GM12801 (cell line): ENCODE results near the gene SAMD1.

Experiments
- CTCF ChIP-seq: IDR thresholded peaks from one replicate; pipeline ENCODE4 v1.5.1; 2011; ENCODE audit warnings: control low read depth; ENCODE audit not compliant: insufficient read length; ENCODE audit errors: extremely low read depth

SAMD1 gene

GRCh38 chr19:14091813-14092462 is 1.4 kb upstream of the SAMD1 start:
- no peak for TF ChIP-seq CTCF

- TF ChIP-seq CTCF = no peak
Observed at GRCh38 chr19:14091081-14091812, 696 bp upstream of the SAMD1 start.

GRCh38 chr19:14089662-14090508 is 666 bp downstream of the SAMD1 start:
- TF ChIP-seq CTCF = no peak

- TF ChIP-seq CTCF = no peak
Observed at GRCh38 chr19:14089412-14089661, 1.2 kb downstream of the SAMD1 start.

GRCh38 chr19:14088634-14089411 is 1.7 kb downstream of the SAMD1 start:
- TF ChIP-seq CTCF = no peak

GRCh38 chr19:14086098-14086497 is 4.5 kb downstream of the SAMD1 start:
- TF ChIP-seq CTCF = no peak

- TF ChIP-seq CTCF = no peak
Observed at GRCh38 chr19:14085309-14085995, 5.1 kb downstream of the SAMD1 start, which contains the start of gene C19orf67. Gene C19orf67 (minus strand): TSS chr19:14085783. CDS start chr19:14085627, 156 bp downstream.
